GM18907 (cell line): ENCODE results near the gene SRRT.
"Not testable (repeated sequence)": the region's sequence is repeated elsewhere in the genome, so short reads cannot be mapped to it uniquely, and the experiment has no call there.

Experiments
- ATAC-seq: cut with Tn5 transposase; IDR thresholded peaks from one replicate; pipeline ENCODE4 v1.9.1; 2021; ENCODE audit warnings: mild to moderate bottlenecking, moderate library complexity; ENCODE audit not compliant: unreplicated experiment

The SRRT gene

DNA sequence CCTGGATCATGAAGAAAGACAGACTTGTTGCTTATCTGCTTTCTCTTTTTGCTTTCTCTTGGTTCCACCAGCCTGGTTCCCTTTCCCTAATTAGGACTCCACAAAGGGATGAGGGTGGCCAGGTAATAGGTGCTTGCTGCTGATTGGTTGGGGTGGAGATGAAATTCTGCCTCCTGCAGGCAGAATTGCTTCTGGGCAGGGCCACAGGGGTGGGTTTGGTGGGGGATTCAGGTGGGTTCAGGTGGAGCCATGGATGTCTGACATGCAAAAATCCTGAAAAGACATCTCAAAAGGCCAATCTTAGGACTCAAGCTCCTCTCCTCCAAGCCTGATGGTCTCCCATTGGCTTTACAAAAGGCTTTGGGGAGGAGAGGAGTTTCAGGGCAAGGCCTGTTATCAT is 46.1 kb downstream of the SRRT start:
- ATAC-seq: no peak

- not testable (repeated sequence) for ATAC-seq
Measured at GRCh38 chr7:100923616-100924015, 48.7 kb downstream of the SRRT start.

- no peak for ATAC-seq
Measured at GRCh38 chr7:100929808-100930174, 54.9 kb downstream of the SRRT start.

- no peak for ATAC-seq
Measured at GRCh38 chr7:100933734-100934133, 58.8 kb downstream of the SRRT start.

- ATAC-seq: not testable (repeated sequence)
Measured at GRCh38 chr7:100935381-100935780, 60.5 kb downstream of the SRRT start.

- ATAC-seq: not testable (repeated sequence)
Measured at GRCh38 chr7:100936167-100936566, 61.3 kb downstream of the SRRT start.
